Colonic mucosa (tissue), 4 donors: ENCODE data around the gene TSPAN9. TPM values are rescaled to one million over a fixed set of nuclear protein-coding genes. Genes with fewer than 3 reads are reported as not detected.

Source experiments
- DNase-seq: peaks from one replicate; pipeline ENCODE4 v3.0.0-alpha.2; 2020
- H3K27ac ChIP-seq: fragments of 200-600 bp; one replicate; pipeline ENCODE4 v1.8.0; 2021
- H3K27me3 ChIP-seq: fragments of 200-600 bp; one replicate; pipeline ENCODE4 v1.8.0; 2021
- H3K36me3 ChIP-seq: fragments of 200-600 bp; one replicate; pipeline ENCODE4 v1.8.0; 2021
- H3K4me1 ChIP-seq: fragments of 200-600 bp; one replicate; pipeline ENCODE4 v1.8.0; 2021; ENCODE audit warnings: mild to moderate bottlenecking
- H3K4me3 ChIP-seq: fragments of 200-600 bp; one replicate; pipeline ENCODE4 v1.8.0; 2021
- H3K9ac ChIP-seq, 2 donors: one replicate each; pipeline ENCODE4 v1.7.0; 2013; ENCODE audit warnings: control low read depth in 2 of 2, low read depth in 2 of 2, low read length in 2 of 2
- H3K9me3 ChIP-seq: fragments of 200-600 bp; one replicate; pipeline ENCODE4 v1.8.0; 2021
- intact Hi-C: fragments of 100-400 bp; cut with DNase I; formaldehyde crosslinking; loops from one replicate; pipeline ENCODE4 v1.14.1; 2022
- total RNA-seq, 2 donors: library from RNA; stranded (reverse); fragmentation: NEBNext Ultra II Directional in 1 of 2; extraction: Animal tissue kit (Norgen Biotek cat#: 25700) in 1 of 2; gene quantifications; one replicate each; pipeline ENCODE4 v1.2.1, GENCODE V29; 2021
- TF ChIP-seq, protein P1 (sequence below): fragments of 200-600 bp; IDR thresholded peaks from one replicate; pipeline ENCODE4 v1.8.0; 2022; ENCODE audit warnings: antibody characterized with exemption, mild to moderate bottlenecking
- donor health status: healthy.
- donor health status: DM: no; HTN: no; CAD: no.
- donor health status: DM: no; HTN: no; CAD: no.

Gene TSPAN9
- total RNA-seq, 2 donors from 2014 or later = 4.7 to 9.9 TPM

- no peak overlapping the region for H3K4me3 ChIP-seq
- TF ChIP-seq, protein P1, sequence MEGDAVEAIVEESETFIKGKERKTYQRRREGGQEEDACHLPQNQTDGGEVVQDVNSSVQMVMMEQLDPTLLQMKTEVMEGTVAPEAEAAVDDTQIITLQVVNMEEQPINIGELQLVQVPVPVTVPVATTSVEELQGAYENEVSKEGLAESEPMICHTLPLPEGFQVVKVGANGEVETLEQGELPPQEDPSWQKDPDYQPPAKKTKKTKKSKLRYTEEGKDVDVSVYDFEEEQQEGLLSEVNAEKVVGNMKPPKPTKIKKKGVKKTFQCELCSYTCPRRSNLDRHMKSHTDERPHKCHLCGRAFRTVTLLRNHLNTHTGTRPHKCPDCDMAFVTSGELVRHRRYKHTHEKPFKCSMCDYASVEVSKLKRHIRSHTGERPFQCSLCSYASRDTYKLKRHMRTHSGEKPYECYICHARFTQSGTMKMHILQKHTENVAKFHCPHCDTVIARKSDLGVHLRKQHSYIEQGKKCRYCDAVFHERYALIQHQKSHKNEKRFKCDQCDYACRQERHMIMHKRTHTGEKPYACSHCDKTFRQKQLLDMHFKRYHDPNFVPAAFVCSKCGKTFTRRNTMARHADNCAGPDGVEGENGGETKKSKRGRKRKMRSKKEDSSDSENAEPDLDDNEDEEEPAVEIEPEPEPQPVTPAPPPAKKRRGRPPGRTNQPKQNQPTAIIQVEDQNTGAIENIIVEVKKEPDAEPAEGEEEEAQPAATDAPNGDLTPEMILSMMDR = no peak
- intact Hi-C loops = no loop called here
- H3K9ac ChIP-seq = no peak overlapping the region
- no peaks in the 10 kb centered on the region for H3K27me3 ChIP-seq
- H3K27ac ChIP-seq = no peak overlapping the region
- DNase-seq = no peak
- H3K36me3 ChIP-seq = no peaks in the 10 kb centered on the region
- no peaks in the 10 kb centered on the region for H3K4me1 ChIP-seq
- H3K9me3 ChIP-seq = no peaks in the 10 kb centered on the region
Measured at GRCh38 chr12:3250576-3250975, 173.4 kb downstream of the TSPAN9 start.

DNA sequence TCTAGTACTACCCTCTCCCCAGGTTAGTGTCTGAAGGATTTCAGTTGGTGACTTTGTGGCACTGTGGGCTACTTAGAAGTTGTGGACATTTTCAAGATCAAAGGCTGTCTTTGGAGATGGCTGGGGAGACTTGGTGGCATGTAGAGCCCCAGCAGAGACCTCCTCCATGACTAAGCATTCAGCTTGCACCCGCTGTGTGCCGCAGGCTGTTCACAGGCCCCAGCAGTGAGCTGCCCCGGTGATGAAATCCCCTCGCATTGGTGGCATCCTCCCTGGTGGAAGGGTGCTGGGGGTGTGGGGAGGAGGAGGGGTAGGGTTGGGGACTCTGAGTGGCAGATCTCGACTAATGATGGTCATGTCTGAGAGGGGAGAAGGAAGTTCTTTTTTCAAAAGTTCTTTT is 173.9 kb downstream of the TSPAN9 start:
- intact Hi-C loops = no loop called here
- no peak for DNase-seq
- H3K27me3 ChIP-seq = no peaks in the 10 kb centered on the region
- H3K36me3 ChIP-seq = no peaks in the 10 kb centered on the region
- H3K9ac ChIP-seq = no peak overlapping the region
- H3K4me1 ChIP-seq = no peaks in the 10 kb centered on the region
- TF ChIP-seq, protein P1 = no peak
- no peaks in the 10 kb centered on the region for H3K9me3 ChIP-seq
- no peak overlapping the region for H3K27ac ChIP-seq
- no peak overlapping the region for H3K4me3 ChIP-seq

GRCh38 chr12:3251691-3252090 is 174.5 kb downstream of the TSPAN9 start:
- no peaks in the 10 kb centered on the region for H3K9me3 ChIP-seq
- H3K9ac ChIP-seq = no peak overlapping the region
- intact Hi-C loops = no loop called here
- H3K27ac ChIP-seq = no peak overlapping the region
- TF ChIP-seq, protein P1 = no peak
- H3K36me3 ChIP-seq = no peaks in the 10 kb centered on the region
- no peaks in the 10 kb centered on the region for H3K27me3 ChIP-seq
- H3K4me1 ChIP-seq = no peaks in the 10 kb centered on the region
- H3K4me3 ChIP-seq = no peak overlapping the region
- no peak for DNase-seq

DNA sequence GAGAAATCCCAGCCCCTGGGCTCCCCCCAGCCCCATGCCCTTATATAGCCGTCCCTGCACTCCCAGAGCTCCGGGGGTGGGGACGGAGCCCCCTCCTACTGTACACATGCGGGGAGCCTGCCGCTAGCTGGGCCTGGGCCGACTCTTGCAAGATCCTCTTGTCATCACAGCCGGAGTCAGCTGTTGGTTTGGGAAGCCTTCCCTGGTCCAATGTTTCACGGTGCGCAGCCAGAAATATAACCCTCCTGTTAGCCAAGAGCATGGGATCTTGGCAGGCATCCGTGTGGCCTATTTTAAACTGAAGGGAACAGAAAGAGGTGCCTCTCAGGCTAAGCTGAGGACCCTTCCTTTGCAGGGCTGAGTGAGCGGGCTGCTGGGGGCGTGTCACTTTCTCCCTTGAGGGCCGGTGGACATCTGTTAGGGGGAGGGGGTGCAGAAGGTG is 175.3 kb downstream of the TSPAN9 start:
- no peak overlapping the region for H3K4me3 ChIP-seq
- H3K27me3 ChIP-seq = no peaks in the 10 kb centered on the region
- no peaks in the 10 kb centered on the region for H3K4me1 ChIP-seq
- peak; percentile 73 for DNase-seq
- H3K9me3 ChIP-seq = no peaks in the 10 kb centered on the region
- H3K36me3 ChIP-seq = no peaks in the 10 kb centered on the region
- H3K9ac ChIP-seq = no peak overlapping the region
- H3K27ac ChIP-seq = no peak overlapping the region
- TF ChIP-seq, protein P1 = no peak
- intact Hi-C loops = no loop called here

DNA sequence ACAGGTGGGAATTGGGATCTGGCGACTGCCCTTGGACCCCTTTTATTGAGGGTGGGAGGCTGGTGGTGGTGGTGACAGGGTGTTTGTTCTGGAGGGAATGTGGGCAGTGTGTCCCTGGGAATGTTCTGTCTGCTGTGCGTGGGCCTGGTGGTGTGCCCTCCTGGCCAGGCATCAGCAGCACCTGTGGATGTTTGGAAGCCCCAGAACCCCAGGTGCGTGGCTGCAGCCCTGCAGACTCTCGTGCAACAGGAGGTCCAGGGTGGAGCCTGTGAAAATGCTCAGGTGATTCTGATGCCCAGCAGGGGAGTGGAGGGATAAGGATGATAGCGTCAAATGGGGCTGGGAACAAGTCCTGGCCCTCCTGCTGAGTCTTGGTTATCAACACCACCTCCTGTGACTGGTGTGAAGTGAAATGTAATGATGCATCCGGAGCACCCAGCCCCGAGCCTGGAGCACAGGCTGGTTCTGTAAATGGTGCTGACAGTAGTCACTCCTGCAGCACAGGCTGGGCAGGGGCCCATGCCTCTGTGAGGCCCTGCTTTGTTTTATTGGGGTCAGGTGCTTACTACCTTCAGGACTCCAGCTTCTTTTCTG is 176.6 kb downstream of the TSPAN9 start:
- intact Hi-C loops = no loop called here
- no peak for DNase-seq
- Histone ChIP-seq H3K27ac (no peak overlapping the region), H3K27me3 (no peaks in the 10 kb centered on the region), H3K9ac (no peak overlapping the region), H3K4me3 (no peak overlapping the region), H3K9me3 (no peaks in the 10 kb centered on the region), H3K4me1 (no peaks in the 10 kb centered on the region), H3K36me3 (no peaks in the 10 kb centered on the region)
- TF ChIP-seq, protein P1 = no peak
